WTC11 (cell line): Measurements from ENCODE around the gene BIRC3. TPM values are rescaled to one million over a fixed set of nuclear protein-coding genes. Genes with fewer than 3 reads are reported as not detected.

Experiments used
- ATAC-seq: fragments of 200-7000 bp; cut with Tn5 transposase; 2 replicates; pipeline ENCODE4 v1.10.0; 2021; ENCODE audit warnings: mild to moderate bottlenecking, moderate library complexity
- CTCF ChIA-PET: fragments of 300-600 bp; sonication (Branson Sonifier 250); formaldehyde crosslinking; loops from one replicate; lab custom pipeline; 2021; ENCODE audit warnings: antibody characterized with exemption; lab: Charles Lee
- POLR2A ChIA-PET: fragments of 350-600 bp; sonication (Branson Sonifier 250); formaldehyde crosslinking; loops from one replicate; lab custom pipeline; 2021; ENCODE audit warnings: antibody characterized with exemption; lab: Charles Lee
- DNase-seq: peaks from one replicate; pipeline ENCODE4 v3.0.0; 2021; ENCODE audit warnings: low spot score
- H3K27ac Mint-ChIP-seq: 2 replicates; pipeline ENCODE4 v1.8.0; 2021; ENCODE audit warnings: mixed read lengths
- H3K27me3 Mint-ChIP-seq: 2 replicates; pipeline ENCODE4 v1.8.0; 2021; ENCODE audit warnings: low read depth, mild to moderate bottlenecking, moderate library complexity, mixed read lengths
- H3K36me3 Mint-ChIP-seq: 2 replicates; pipeline ENCODE4 v1.8.0; 2021; ENCODE audit warnings: mixed read lengths
- H3K4me1 Mint-ChIP-seq: 2 replicates; pipeline ENCODE4 v1.8.0; 2022; ENCODE audit warnings: mixed read lengths
- H3K4me3 Mint-ChIP-seq: 2 replicates; pipeline ENCODE4 v1.8.0; 2021; ENCODE audit warnings: mild to moderate bottlenecking, moderate library complexity, mixed read lengths
- H3K9me3 Mint-ChIP-seq: 2 replicates; pipeline ENCODE4 v1.8.0; 2021; ENCODE audit warnings: mixed read lengths
- CBFB ChIP-seq: sonication (generic); formaldehyde crosslinking; IDR thresholded peaks from 2 replicates; pipeline ENCODE4 v1.8.1; 2022; ENCODE audit warnings: mild to moderate bottlenecking, low read depth, missing genetic modification reagents
- IRF2 ChIP-seq: sonication (generic); formaldehyde crosslinking; IDR thresholded peaks from 2 replicates; pipeline ENCODE4 v1.8.0; 2022; ENCODE audit warnings: low read depth, missing genetic modification reagents, borderline replicate concordance
- JUN ChIP-seq: sonication (generic); formaldehyde crosslinking; IDR thresholded peaks from 2 replicates; pipeline ENCODE4 v1.8.0; 2023; ENCODE audit warnings: mild to moderate bottlenecking, missing genetic modification reagents
- KAT7 ChIP-seq: sonication (generic); formaldehyde crosslinking; IDR thresholded peaks from 2 replicates; pipeline ENCODE4 v1.8.1; 2023; ENCODE audit warnings: missing genetic modification reagents, mild to moderate bottlenecking, borderline replicate concordance
- TP53 ChIP-seq: sonication (generic); formaldehyde crosslinking; IDR thresholded peaks from 2 replicates; pipeline ENCODE4 v1.8.1; 2023; ENCODE audit warnings: mild to moderate bottlenecking, missing genetic modification reagents
- ZNF396 ChIP-seq: fragments of 250-450 bp; sonication (Bioruptor Pico); IDR thresholded peaks from 2 replicates; pipeline ENCODE4 v1.8.0; 2021; ENCODE audit warnings: mild to moderate bottlenecking, moderate library complexity, borderline replicate concordance
- ZNF416 ChIP-seq: fragments of 250-450 bp; sonication (Bioruptor Pico); IDR thresholded peaks from 2 replicates; pipeline ENCODE4 v1.9.0; 2021; ENCODE audit warnings: mild to moderate bottlenecking, inconsistent platforms
- total RNA-seq: library from RNA; stranded (reverse); gene quantifications from 3 replicates; pipeline ENCODE4 v1.2.3, GENCODE V29; 2021
- TF ChIP-seq, protein P1 (sequence below): sonication (generic); formaldehyde crosslinking; IDR thresholded peaks from 2 replicates; pipeline ENCODE4 v1.8.1; 2022; ENCODE audit warnings: low read depth, missing genetic modification reagents, borderline replicate concordance
- TF ChIP-seq, protein P2 (sequence below): sonication (generic); formaldehyde crosslinking; conservative IDR thresholded peaks from 2 replicates; pipeline ENCODE4 v1.8.1; 2022; ENCODE audit warnings: mild to moderate bottlenecking, missing genetic modification reagents
- TF ChIP-seq, protein P3 (sequence below): fragments of 250-450 bp; sonication (Bioruptor Pico); IDR thresholded peaks from 2 replicates; pipeline ENCODE4 v1.9.0; 2021; ENCODE audit warnings: mild to moderate bottlenecking, borderline replicate concordance
- TF ChIP-seq, protein P4 (sequence below): sonication (generic); formaldehyde crosslinking; IDR thresholded peaks from 2 replicates; pipeline ENCODE4 v1.8.1; 2022; ENCODE audit warnings: low read depth, mild to moderate bottlenecking, moderate library complexity, missing genetic modification reagents, borderline replicate concordance
- TF ChIP-seq, protein P5 (sequence below): sonication (generic); formaldehyde crosslinking; IDR thresholded peaks from 2 replicates; pipeline ENCODE4 v1.8.0; 2022; ENCODE audit warnings: mild to moderate bottlenecking, missing genetic modification reagents

BIRC3 gene
- total RNA-seq, 1 experiment from 2014 or later, result 0.33 TPM

DNA sequence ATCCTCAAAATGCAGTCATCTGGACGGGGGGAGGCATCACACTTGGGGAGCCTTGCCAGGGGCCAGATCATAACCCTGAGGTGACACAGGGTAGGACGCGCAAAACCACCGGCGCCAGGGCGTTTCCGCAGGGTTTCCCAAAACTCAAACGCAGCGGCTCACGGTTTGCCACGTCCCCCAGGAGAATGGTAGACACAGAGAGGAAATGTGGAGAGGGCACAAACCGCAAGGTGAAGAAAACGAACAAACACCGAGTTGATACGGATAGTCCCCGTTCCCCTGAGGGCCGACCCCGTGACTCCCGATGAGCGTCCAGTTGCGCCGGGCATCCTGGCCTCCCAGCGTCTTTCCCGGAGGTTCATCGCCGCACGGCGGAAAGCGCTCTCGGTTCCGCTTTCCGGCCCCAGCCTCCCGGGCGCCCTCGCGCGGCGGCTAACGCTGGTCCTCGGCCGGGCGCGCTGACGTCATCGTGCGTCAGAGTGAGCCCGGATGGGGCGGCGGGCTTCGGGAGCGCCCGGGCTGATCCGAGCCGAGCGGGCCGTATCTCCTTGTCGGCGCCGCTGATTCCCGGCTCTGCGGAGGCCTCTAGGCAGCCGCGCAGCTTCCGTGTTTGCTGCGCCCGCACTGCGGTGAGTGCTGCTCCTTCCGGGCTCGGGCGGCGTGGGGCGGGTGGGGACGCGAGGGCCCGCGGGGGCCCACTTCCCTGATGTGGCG, 29.6 kb downstream of the BIRC3 start, which contains the start of gene BIRC2 (continued):
- TF ChIP-seq ZNF396 (CRISPR knock-in tag), result no peak
- TF ChIP-seq, protein P1, sequence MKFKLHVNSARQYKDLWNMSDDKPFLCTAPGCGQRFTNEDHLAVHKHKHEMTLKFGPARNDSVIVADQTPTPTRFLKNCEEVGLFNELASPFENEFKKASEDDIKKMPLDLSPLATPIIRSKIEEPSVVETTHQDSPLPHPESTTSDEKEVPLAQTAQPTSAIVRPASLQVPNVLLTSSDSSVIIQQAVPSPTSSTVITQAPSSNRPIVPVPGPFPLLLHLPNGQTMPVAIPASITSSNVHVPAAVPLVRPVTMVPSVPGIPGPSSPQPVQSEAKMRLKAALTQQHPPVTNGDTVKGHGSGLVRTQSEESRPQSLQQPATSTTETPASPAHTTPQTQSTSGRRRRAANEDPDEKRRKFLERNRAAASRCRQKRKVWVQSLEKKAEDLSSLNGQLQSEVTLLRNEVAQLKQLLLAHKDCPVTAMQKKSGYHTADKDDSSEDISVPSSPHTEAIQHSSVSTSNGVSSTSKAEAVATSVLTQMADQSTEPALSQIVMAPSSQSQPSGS (CRISPR knock-in tag), result peak; percentile 72; the same call in 1 of the 2 replicates
- TF ChIP-seq, protein P2, sequence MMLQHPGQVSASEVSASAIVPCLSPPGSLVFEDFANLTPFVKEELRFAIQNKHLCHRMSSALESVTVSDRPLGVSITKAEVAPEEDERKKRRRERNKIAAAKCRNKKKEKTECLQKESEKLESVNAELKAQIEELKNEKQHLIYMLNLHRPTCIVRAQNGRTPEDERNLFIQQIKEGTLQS (CRISPR knock-in tag), result no peak
- 0 out of 2 replicates have a peak, but pooled peaks have one; percentile 20 for TF ChIP-seq KAT7 (CRISPR knock-in tag)
- TF ChIP-seq, protein P3, sequence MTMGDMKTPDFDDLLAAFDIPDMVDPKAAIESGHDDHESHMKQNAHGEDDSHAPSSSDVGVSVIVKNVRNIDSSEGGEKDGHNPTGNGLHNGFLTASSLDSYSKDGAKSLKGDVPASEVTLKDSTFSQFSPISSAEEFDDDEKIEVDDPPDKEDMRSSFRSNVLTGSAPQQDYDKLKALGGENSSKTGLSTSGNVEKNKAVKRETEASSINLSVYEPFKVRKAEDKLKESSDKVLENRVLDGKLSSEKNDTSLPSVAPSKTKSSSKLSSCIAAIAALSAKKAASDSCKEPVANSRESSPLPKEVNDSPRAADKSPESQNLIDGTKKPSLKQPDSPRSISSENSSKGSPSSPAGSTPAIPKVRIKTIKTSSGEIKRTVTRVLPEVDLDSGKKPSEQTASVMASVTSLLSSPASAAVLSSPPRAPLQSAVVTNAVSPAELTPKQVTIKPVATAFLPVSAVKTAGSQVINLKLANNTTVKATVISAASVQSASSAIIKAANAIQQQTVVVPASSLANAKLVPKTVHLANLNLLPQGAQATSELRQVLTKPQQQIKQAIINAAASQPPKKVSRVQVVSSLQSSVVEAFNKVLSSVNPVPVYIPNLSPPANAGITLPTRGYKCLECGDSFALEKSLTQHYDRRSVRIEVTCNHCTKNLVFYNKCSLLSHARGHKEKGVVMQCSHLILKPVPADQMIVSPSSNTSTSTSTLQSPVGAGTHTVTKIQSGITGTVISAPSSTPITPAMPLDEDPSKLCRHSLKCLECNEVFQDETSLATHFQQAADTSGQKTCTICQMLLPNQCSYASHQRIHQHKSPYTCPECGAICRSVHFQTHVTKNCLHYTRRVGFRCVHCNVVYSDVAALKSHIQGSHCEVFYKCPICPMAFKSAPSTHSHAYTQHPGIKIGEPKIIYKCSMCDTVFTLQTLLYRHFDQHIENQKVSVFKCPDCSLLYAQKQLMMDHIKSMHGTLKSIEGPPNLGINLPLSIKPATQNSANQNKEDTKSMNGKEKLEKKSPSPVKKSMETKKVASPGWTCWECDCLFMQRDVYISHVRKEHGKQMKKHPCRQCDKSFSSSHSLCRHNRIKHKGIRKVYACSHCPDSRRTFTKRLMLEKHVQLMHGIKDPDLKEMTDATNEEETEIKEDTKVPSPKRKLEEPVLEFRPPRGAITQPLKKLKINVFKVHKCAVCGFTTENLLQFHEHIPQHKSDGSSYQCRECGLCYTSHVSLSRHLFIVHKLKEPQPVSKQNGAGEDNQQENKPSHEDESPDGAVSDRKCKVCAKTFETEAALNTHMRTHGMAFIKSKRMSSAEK (CRISPR knock-in tag), result no peak
- TF ChIP-seq, protein P4, sequence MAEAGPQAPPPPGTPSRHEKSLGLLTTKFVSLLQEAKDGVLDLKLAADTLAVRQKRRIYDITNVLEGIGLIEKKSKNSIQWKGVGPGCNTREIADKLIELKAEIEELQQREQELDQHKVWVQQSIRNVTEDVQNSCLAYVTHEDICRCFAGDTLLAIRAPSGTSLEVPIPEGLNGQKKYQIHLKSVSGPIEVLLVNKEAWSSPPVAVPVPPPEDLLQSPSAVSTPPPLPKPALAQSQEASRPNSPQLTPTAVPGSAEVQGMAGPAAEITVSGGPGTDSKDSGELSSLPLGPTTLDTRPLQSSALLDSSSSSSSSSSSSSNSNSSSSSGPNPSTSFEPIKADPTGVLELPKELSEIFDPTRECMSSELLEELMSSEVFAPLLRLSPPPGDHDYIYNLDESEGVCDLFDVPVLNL, result no peak
- peak; percentile 10; the same call in 1 of the 2 replicates for TF ChIP-seq ZNF416 (CRISPR knock-in tag)
- TF ChIP-seq IRF2, result no peak
- peak; percentile 66; the same call in 1 of the 2 replicates for TF ChIP-seq TP53 (CRISPR knock-in tag)
- TF ChIP-seq, protein P5, sequence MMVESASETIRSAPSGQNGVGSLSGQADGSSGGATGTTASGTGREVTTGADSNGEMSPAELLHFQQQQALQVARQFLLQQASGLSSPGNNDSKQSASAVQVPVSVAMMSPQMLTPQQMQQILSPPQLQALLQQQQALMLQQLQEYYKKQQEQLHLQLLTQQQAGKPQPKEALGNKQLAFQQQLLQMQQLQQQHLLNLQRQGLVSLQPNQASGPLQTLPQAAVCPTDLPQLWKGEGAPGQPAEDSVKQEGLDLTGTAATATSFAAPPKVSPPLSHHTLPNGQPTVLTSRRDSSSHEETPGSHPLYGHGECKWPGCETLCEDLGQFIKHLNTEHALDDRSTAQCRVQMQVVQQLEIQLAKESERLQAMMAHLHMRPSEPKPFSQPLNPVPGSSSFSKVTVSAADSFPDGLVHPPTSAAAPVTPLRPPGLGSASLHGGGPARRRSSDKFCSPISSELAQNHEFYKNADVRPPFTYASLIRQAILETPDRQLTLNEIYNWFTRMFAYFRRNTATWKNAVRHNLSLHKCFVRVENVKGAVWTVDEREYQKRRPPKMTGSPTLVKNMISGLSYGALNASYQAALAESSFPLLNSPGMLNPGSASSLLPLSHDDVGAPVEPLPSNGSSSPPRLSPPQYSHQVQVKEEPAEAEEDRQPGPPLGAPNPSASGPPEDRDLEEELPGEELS, result peak; percentile 89

DNA sequence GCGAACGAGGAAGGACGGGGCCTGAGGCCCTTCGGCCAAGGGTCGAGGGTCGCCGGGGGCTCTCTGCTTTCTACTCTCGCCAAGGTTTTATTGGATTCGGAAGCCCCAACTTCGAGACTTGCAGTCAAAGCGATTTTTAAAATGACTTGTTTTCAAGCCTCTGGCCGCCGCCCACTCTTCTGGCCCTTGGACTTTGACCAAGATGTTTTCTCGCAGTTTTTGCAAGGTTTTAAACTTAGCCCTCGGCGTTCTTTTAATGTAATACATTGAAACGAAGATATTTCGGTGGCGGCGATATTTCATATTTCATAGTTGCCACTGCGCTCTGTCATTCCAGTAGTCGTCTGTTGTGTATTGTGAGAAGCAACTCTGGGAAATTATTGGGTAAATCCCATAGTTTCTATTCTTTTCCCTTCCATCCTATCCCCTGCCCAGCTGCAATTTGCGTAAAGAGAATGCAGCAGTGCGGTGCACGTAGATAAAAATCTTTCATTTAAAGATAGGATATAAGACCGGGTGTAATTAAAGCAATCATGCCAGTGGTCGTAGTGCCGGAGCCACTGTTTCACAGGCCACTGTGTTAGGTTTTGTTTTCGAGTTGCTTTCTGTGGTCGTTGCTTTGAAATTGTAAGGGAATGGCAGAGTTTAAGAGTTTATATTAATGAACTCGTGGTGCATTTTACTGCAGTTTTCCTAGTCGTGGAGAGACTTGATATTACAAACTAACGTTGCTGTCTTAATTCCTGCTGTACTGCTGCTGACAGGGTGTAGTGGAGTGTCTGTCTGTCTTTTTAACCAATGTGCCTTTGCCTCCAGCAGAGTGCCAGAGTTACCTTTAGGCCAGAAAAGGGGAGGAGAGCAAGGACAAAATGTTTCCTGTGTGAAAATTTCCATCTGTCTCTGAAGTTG, 30.4 kb downstream of the BIRC3 start:
- ATAC-seq, result no peak

More for the DNA sequence above, 30.4 kb downstream of the BIRC3 start:
- CTCF ChIA-PET, result interaction anchor here (0.9 kb wide), 1 partner anchor 171 kb away, joined by 5 read pairs; no protein-coding TSS in a partner anchor
- H3K36me3 Mint-ChIP-seq, result peaks cover 5% of the 10 kb centered on the region; the same call in 1 of the 2 replicates
- no peaks in the 10 kb centered on the region for H3K27me3 Mint-ChIP-seq
- peak overlapping the region; percentile 96 for H3K27ac Mint-ChIP-seq
- H3K9me3 Mint-ChIP-seq, result no peaks in the 10 kb centered on the region
- no peak for DNase-seq
- POLR2A ChIA-PET, result no interaction called here
- H3K4me1 Mint-ChIP-seq, result peaks cover 16% of the 10 kb centered on the region
- TF ChIP-seq JUN, result 0 out of 2 replicates have a peak, but pooled peaks have one; percentile 6
- no peak for TF ChIP-seq CBFB (CRISPR knock-in tag)
- peak overlapping the region; percentile 97 for H3K4me3 Mint-ChIP-seq
